ENCODE data around the gene TIPRL. TPM values are rescaled to one million over a fixed set of nuclear protein-coding genes. Genes with fewer than 3 reads are reported as not detected.
A peak's percentile ranks its signal among the peaks of the same experiment; 100 is the strongest.
"Not testable (repeated sequence)": the region's sequence is repeated elsewhere in the genome, so short reads cannot be mapped to it uniquely, and the experiment has no call there.

TIPRL gene
- total RNA-seq, 1 experiment from 2014 or later = 50.0 TPM

DNA sequence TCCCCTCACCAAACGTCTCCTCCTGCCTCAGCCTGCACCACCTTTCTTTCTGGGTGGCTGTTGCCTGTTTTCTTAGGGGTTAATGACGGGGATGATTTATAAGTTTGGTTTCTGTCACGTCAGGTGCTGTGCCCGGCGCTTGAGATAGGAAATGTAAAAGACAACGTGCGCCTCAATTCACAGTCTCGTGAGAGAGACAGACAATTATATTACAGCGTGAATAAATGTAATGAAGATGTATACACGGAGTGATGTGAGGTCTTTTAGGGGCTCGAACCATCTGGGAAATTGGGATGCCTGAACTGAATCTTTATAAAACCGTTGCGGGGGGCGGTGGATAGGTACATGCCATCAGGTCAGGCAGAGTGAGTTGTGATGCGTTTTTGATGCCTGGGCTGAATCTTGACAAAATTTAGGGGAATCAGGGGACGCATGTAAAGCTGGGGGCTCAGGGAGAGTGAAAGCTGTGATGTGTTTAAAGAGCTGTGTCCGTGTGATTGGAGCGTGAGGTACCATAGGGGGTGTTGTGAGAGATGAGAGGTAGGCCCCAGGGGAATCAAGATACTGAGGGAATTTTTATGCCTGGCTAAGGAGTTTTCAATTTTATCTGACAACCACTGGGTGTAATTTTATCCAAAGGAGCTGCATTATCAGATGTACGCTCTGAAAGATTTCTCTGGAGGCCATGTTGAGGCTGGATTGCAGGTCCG lies 831 bp downstream of the TIPRL start:
- peaks cover 10% of the 10 kb centered on the region for H3K4me1 ChIP-seq (ENCODE audit: insufficient read depth, low read length, poor library complexity, severe bottlenecking)
- no peak for TF ChIP-seq EZH2 (IDR thresholded peaks at IDR 0.05; ENCODE audit: borderline replicate concordance, low read depth, low read length, poor library complexity, severe bottlenecking)
- TF ChIP-seq, protein P1, sequence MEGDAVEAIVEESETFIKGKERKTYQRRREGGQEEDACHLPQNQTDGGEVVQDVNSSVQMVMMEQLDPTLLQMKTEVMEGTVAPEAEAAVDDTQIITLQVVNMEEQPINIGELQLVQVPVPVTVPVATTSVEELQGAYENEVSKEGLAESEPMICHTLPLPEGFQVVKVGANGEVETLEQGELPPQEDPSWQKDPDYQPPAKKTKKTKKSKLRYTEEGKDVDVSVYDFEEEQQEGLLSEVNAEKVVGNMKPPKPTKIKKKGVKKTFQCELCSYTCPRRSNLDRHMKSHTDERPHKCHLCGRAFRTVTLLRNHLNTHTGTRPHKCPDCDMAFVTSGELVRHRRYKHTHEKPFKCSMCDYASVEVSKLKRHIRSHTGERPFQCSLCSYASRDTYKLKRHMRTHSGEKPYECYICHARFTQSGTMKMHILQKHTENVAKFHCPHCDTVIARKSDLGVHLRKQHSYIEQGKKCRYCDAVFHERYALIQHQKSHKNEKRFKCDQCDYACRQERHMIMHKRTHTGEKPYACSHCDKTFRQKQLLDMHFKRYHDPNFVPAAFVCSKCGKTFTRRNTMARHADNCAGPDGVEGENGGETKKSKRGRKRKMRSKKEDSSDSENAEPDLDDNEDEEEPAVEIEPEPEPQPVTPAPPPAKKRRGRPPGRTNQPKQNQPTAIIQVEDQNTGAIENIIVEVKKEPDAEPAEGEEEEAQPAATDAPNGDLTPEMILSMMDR (conservative IDR thresholded peaks at IDR 0.05; ENCODE audit: low read depth, low read length) = no peak
- peak; percentile 23 for DNase-seq (ENCODE audit: low spot score)
- no TSS peak for BruUV-seq (replicated peaks)
- H3K27ac ChIP-seq (ENCODE audit: low read depth, low read length, poor library complexity, severe bottlenecking) = peak overlapping the region; percentile 85
- intact Hi-C loops (cut with micrococcal nuclease; ENCODE audit: unreplicated experiment) = loop anchor here (2.0 kb wide), 1 partner anchor 45 kb away; no protein-coding TSS in a partner anchor
- CTCF ChIA-PET = no interaction called here
- POLR2A ChIA-PET (ENCODE audit: low non-redundant PET) = no interaction called here
- H3K4me3 ChIP-seq (ENCODE audit: low read depth, low read length, poor library complexity, severe bottlenecking) = peak overlapping the region; percentile 85
- H3K27me3 ChIP-seq (replicated peaks; ENCODE audit: insufficient read depth, low read depth, low read length, poor library complexity) = no peaks in the 10 kb centered on the region
- H3K9me3 ChIP-seq (ENCODE audit: low read depth, low read length, poor library complexity, severe bottlenecking) = no peaks in the 10 kb centered on the region
- no peaks in the 10 kb centered on the region for H3K36me3 ChIP-seq (ENCODE audit: insufficient read depth, low read length, poor library complexity, severe bottlenecking)

DNA sequence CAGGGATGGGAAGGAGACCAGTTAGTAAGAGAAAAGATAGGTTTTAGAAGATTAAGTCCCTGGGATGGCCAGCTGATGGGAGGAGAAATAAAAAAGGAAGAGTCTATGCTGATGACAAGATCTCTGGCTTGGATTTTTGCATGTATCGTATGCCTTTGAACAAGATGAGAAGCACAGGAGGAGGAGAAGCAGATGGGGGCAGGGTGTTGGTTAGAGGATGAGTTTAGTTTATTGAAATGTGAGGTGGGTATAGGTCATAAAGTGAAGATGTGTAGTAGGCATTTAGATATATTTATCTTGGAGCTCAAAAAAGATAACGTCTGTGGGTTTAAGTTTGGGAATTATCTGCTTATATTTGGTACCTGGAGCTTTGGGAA lies 1.4 kb downstream of the TIPRL start:
- intact Hi-C loops (cut with micrococcal nuclease; ENCODE audit: unreplicated experiment) = no loop called here
- BruUV-seq (replicated peaks) = TSS peak; percentile 71
- POLR2A ChIA-PET (ENCODE audit: low non-redundant PET) = no interaction called here
- CTCF ChIA-PET = no interaction called here
- H3K4me3 ChIP-seq (ENCODE audit: low read depth, low read length, poor library complexity, severe bottlenecking) = peak overlapping the region; percentile 85
- no peak for TF ChIP-seq EZH2 (IDR thresholded peaks at IDR 0.05; ENCODE audit: borderline replicate concordance, low read depth, low read length, poor library complexity, severe bottlenecking)
- TF ChIP-seq, protein P1 (conservative IDR thresholded peaks at IDR 0.05; ENCODE audit: low read depth, low read length) = no peak
- H3K27me3 ChIP-seq (replicated peaks; ENCODE audit: insufficient read depth, low read depth, low read length, poor library complexity) = no peaks in the 10 kb centered on the region
- H3K9me3 ChIP-seq (ENCODE audit: low read depth, low read length, poor library complexity, severe bottlenecking) = no peaks in the 10 kb centered on the region
- DNase-seq (ENCODE audit: low spot score) = no peak
- H3K27ac ChIP-seq (ENCODE audit: low read depth, low read length, poor library complexity, severe bottlenecking) = peak overlapping the region; percentile 85
- H3K36me3 ChIP-seq (ENCODE audit: insufficient read depth, low read length, poor library complexity, severe bottlenecking) = no peaks in the 10 kb centered on the region
- H3K4me1 ChIP-seq (ENCODE audit: insufficient read depth, low read length, poor library complexity, severe bottlenecking) = peaks cover 10% of the 10 kb centered on the region

DNA sequence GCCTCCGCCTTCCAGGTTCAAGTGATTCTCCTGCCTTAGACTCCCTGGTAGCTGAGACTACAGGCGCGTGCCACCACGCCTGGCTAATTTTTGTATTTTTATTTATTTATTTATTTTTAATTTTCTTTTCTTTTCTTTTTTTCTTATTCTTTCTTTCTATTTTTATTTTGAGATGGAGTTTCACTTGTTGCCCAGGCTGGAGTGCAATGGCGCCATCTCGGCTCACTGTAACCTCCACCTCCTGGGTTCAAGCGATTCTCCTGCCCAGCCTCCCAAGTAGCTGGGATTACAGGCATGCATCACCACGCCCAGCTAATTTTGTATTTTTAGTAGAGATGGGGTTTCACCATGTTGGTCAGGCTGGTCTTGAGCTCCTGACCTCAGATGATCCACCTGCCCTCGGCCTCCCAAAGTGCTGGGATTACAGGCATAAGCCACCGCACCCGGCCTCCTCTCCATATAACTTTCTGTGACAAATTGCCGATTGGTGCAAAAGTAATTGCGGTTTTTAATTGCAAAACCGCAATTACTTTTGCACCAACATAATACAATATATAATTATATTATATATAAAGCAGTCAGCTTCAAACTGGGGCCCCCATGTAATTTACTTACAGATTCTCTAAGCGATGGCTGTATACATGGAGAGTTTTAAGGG lies 2.4 kb downstream of the TIPRL start:
- DNase-seq (ENCODE audit: low spot score); H3K27me3 ChIP-seq (replicated peaks; ENCODE audit: insufficient read depth, low read depth, low read length, poor library complexity); BruUV-seq (replicated peaks); POLR2A ChIA-PET (ENCODE audit: low non-redundant PET); CTCF ChIA-PET; H3K27ac ChIP-seq (ENCODE audit: low read depth, low read length, poor library complexity, severe bottlenecking); H3K36me3 ChIP-seq (ENCODE audit: insufficient read depth, low read length, poor library complexity, severe bottlenecking); H3K9me3 ChIP-seq (ENCODE audit: low read depth, low read length, poor library complexity, severe bottlenecking); intact Hi-C loops (cut with micrococcal nuclease; ENCODE audit: unreplicated experiment); H3K4me3 ChIP-seq (ENCODE audit: low read depth, low read length, poor library complexity, severe bottlenecking): not testable (repeated sequence)
- H3K4me1 ChIP-seq (ENCODE audit: insufficient read depth, low read length, poor library complexity, severe bottlenecking) = peaks cover 10% of the 10 kb centered on the region
